NAMALWA (cell line): Measurements from ENCODE around the gene WNT7B.

Experiments
- DNase-seq: peaks from one replicate; pipeline ENCODE4 v3.0.0-alpha.2; 2015; ENCODE audit warnings: low spot score

WNT7B gene

GRCh38 chr22:45995405-45996101 lies 18.6 kb upstream of the WNT7B start:
- DNase-seq, result no peak

- peak; percentile 70 for DNase-seq
These were observed 17.8 kb upstream of the WNT7B start for GRCh38 chr22:45994491-45995404.

- no peak for DNase-seq
These were observed 16.9 kb upstream of the WNT7B start for GRCh38 chr22:45993841-45994240.

DNA sequence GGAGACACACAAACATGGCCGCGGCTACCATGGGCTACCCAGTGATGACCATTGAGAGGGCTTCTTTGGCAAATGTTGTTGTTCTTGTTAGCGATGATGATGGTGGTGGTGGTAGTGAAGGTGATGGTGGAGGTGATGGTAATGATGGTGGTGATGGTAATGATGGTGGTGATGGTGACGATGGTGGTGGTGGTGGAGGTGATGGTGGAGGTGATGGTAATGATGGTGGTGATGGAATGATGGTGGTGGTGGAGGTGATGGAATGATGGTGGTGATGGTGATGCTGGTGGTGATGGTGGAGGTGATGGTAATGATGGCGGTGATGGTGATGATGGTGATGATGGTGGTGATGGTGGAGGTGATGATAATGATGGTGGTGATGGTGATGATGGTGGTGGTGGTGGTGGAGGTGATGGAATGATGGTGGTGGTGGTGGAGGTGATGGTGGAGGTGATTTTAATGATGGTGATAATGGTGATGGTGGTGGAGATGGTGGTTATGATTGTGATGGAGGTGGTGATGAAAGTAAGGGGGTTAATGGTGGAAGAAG lies 16.3 kb upstream of the WNT7B start:
- DNase-seq, result no peak

DNA sequence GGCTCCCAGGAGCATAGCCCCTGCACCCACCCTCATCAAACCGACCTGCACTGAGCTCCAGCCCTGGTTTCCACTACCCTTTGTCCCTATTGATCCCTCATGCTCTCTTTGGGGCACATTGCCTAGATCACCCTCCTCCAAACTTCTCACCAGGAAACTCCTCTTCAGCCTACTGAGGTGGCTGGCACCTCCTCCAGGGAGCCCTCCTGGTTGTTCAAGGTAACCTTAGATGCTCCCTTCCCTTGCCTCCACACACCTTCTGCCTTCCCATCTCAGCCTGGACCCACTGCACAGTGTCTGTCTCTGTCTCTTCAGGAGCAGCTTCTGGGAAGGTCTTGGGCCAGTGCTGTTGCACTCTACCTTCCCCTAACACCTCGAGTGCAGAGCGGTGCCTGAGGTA lies 15.8 kb upstream of the WNT7B start:
- DNase-seq, result no peak

- no peak for DNase-seq
These were observed 14.1 kb upstream of the WNT7B start for GRCh38 chr22:45991098-45991497.

- DNase-seq, result no peak
These were observed 10.3 kb upstream of the WNT7B start for GRCh38 chr22:45987136-45987861.

DNA sequence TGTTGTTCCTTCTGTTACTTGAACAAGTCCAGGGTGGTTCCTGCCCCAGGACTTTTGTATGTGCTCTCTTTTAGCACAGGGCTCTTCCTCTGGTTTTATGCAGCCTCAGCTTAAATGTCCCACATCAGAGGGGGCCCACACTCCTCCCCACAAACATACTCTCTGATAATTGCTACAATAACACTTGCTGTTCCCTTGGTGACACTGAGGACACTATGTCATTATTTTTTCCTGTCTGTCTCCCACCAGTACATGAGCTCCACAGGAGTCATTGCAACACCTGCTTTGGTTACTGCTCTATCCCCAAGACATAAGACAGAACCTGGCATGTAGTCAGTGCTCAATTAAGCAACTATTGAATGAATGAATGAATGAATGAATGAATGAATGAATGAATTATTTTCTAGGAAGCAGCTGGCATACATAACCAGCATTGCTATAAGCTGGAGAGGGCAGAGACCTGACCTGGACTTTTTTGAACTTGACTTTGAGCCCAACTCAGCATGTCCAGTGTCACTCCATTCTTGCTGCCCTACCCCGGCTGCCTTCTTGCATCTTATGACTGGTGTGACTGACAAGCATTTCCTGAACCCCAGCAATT lies 7.5 kb upstream of the WNT7B start:
- peak; percentile 57 for DNase-seq

- no peak for DNase-seq
These were observed 6.8 kb upstream of the WNT7B start for GRCh38 chr22:45983797-45984196.

DNA sequence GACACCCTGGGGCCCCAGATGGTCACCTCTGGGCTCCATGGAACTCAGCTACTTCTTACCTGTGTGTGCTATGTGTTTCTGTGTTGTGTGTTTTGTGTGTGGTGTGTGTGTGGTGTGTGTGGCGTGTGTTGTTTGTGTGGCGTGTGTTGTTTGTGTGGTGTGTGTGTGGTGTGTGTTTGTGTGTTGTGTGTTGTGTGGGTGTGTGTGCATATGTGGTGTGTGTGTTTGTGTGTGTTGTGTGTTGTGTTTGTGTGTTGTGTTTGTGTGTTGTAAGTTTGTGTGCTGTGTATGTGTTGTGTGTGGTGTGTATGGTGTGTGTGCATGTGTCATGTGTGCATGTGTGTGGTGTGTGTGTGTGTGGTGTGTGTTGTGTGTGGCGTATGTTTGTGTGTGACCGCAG lies 3.8 kb upstream of the WNT7B start:
- DNase-seq, result no peak

DNA sequence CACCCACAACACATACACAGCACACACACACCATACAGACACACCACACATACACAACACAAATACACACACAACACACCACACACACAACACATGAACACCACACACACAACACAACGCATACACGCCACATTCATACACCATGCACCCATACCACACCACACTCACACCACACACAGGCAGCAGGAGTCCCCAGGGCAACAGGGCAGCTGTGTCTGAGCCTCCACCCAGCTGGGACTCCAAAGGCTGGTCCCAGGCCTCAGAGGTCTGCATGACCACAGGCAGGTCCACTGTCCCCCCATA lies 3.3 kb upstream of the WNT7B start:
- DNase-seq, result peak; percentile 20

- no peak for DNase-seq
These were observed 1.3 kb upstream of the WNT7B start for GRCh38 chr22:45978275-45978713.

GRCh38 chr22:45977551-45978274 lies 751 bp upstream of the WNT7B start:
- DNase-seq, result peak; percentile 18

- DNase-seq, result no peak
These were observed 534 bp downstream of the WNT7B start for GRCh38 chr22:45976254-45977002.

DNA sequence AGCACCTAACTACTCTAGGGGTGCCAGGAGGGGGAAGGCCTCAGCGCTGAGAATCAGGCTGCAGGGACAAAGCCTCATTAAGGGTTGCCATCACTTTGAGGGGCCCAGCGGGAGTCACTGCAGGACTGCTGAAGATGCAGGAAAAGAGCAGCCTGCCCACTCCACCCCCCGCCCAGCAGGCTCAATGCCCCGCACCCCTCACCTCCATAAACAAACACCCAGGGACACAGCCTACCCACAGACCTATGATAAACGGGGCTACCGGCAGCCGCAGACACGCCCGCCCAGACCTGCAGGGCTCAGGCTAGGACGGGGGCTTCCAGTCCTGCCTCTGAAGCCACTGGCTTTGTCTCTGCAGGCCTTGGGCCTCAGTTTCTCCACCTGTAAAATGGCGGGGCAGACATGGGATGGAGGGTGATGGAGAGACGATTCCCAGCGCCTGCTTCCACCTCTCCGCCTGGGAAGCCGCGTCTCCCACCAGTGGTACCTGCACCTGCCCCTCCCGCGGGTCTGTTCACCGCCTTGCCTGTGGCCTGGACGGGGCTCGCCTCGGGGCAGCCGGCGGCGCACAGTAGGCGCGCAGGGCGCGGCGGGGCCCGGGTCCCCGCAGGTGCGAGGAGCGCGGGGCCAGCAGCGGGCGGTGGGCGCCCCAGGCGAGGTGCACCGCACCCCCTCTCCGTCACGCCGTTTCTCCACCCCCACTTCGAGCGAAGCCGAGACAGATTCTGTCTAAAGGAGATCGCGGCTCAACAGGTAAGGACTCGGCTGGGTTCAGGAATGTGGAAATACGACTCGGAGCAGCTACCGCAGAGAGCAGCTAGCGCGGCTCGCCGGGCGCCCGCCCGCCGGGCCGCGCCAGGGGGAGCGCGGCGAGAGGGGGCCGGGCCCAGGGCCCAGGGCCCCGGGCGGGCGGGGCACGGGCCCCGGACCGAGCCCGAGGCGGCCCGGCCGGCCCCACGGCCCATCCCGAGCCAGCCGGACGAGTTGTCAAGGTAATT lies 1.5 kb downstream of the WNT7B start:
- no peak for DNase-seq

GRCh38 chr22:45974498-45974897 lies 2.5 kb downstream of the WNT7B start:
- no peak for DNase-seq

DNA sequence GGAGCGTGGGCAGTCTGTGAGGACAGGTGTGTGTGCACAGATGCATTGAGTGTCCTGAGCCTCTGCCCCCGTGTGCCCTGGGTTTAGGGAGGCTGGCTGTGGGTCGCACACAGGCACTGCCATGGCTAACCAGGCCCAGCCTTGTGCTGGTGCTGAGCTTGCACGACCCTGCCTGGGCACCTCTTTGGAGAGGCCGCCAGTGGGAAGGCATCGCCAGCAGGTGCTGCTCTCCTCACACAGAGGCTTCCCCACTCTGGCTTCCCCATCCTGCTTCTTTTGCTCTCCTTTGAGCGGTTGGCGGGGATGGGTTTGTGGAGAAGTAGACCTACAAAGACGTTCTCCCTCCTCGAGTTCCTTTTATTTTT lies 4.1 kb downstream of the WNT7B start:
- no peak for DNase-seq

DNA sequence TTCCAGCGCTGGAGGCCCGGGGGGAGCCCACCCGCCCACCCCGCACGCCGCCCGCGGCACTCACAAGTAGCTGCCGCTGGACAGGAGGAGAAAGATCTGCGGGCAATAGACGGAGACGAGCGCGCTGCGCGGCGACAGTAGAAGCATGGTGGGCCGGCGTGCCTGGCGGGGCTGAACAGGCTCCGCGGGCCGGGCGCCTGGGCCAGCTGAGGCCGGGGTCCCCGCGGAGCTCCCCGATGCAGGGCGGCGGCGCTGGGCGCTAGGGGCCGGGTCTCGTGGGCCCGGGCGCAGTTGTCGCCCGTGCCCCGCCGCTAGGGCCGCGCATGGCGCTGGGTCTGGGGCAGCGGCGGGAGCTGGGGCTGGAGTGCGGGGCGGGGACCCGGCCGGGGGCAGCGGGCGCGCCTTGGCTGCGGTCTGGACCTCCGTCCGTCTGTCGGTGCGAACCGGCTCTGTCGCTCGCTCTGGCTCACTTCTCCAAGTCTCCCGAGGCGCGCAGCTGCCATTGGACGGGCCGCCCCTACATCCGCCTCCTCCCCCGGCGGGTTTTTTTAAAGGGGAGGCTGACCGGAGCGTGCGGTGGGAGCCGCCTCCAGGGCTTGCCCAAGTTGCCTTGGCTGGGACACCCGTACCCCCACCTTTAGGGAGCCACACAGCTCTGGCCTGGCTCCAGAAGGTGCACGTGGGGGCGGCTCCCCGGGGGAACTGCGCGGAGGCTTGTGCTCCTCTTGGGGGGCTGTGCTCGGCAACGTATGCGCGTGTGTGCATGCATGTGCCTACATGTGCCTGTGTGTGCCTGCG lies 4.7 kb downstream of the WNT7B start:
- DNase-seq, result no peak
